ENCODE data around the gene BLOC1S6. TPM values are rescaled to one million over a fixed set of nuclear protein-coding genes. Genes with fewer than 3 reads are reported as not detected.

Gene BLOC1S6
- total and polyA plus RNA-seq, 2 of the 13 experiments (the other 11 are each of a cell fraction or from before 2014, with no cell fraction given): 11.8 to 44.3 TPM

DNA sequence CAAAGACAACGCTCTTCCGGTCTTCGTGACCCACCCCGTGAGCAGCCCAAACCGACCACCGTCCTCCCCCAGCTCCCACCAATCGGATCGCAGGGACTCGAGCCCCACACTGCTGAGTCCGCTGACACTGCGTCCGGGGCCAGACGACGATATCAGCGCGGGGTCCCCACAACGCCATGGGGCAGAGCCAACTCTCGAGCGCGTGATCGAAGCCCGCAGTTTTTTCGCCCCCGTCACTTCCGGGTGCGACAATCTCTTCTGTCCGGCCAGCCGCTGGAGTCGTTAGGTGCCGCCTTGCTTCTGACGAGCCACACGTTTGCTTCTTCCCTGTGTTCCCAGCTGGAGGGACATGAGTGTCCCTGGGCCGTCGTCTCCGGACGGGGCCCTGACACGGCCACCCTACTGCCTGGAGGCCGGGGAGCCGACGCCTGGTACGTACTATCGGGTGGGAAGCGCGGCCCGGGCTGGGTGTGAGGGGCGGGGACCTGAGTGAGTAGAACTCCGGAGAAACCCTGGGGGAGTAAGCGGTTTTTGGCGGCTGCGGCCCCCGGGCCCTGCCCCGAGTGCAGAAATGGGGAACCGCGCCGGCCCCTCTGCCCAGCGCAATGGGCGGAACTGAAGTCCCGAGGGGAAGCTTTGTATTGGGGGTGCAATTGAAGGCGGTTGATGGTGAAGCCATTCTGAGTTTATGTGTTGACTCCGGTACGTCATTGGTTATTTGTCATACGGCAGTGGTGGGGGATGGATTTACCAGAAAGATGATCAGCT, at the start of gene BLOC1S6 (continued):
- TF ChIP-seq, protein P1, sequence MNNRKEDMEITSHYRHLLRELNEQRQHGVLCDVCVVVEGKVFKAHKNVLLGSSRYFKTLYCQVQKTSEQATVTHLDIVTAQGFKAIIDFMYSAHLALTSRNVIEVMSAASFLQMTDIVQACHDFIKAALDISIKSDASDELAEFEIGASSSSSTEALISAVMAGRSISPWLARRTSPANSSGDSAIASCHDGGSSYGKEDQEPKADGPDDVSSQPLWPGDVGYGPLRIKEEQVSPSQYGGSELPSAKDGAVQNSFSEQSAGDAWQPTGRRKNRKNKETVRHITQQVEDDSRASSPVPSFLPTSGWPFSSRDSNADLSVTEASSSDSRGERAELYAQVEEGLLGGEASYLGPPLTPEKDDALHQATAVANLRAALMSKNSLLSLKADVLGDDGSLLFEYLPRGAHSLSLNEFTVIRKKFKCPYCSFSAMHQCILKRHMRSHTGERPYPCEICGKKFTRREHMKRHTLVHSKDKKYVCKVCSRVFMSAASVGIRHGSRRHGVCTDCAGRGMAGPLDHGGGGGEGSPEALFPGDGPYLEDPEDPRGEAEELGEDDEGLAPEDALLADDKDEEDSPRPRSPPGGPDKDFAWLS (CRISPR knock-in tag; IDR thresholded peaks at IDR 0.05; ENCODE audit: borderline replicate concordance): no peak
- TF ChIP-seq ZNF296 (CRISPR knock-in tag; conservative IDR thresholded peaks at IDR 0.05): no peak
- no peak for TF ChIP-seq CHD4 (IDR thresholded peaks at IDR 0.05; ENCODE audit: borderline replicate concordance, low read length)
- no peak for TF ChIP-seq ZSCAN25 (CRISPR knock-in tag; IDR thresholded peaks at IDR 0.05)
- no peak; the same call in 1 of the 2 replicates for TF ChIP-seq SIX1 (CRISPR knock-in tag; IDR thresholded peaks at IDR 0.05; ENCODE audit: borderline replicate concordance)
- TF ChIP-seq ZNF720 (CRISPR knock-in tag; IDR thresholded peaks at IDR 0.05): 0 out of 2 replicates have a peak, but pooled peaks have one; percentile 68
- peak; percentile 92 for TF ChIP-seq ZNF124 (CRISPR knock-in tag; IDR thresholded peaks at IDR 0.05)
- TF ChIP-seq MTA1 (CRISPR knock-in tag; IDR thresholded peaks at IDR 0.05; ENCODE audit: borderline replicate concordance): peak; percentile 89
- TF ChIP-seq ISX (CRISPR knock-in tag; conservative IDR thresholded peaks at IDR 0.05): no peak
- peak; percentile 85; the same call in 1 of the 2 replicates for TF ChIP-seq TGIF2 (CRISPR knock-in tag; IDR thresholded peaks at IDR 0.05)
- TF ChIP-seq ADNP (CRISPR knock-in tag; IDR thresholded peaks at IDR 0.05): no peak
- TF ChIP-seq MTF1 (CRISPR knock-in tag; IDR thresholded peaks at IDR 0.05): no peak
- TF ChIP-seq SMAD1 (CRISPR knock-in tag; IDR thresholded peaks at IDR 0.05; ENCODE audit: borderline replicate concordance, low read depth): no peak; the same call in 1 of the 2 replicates
- TF ChIP-seq JARID2 (CRISPR knock-in tag; IDR thresholded peaks at IDR 0.05; ENCODE audit: insufficient replicate concordance): no peak
- TF ChIP-seq, protein P2, sequence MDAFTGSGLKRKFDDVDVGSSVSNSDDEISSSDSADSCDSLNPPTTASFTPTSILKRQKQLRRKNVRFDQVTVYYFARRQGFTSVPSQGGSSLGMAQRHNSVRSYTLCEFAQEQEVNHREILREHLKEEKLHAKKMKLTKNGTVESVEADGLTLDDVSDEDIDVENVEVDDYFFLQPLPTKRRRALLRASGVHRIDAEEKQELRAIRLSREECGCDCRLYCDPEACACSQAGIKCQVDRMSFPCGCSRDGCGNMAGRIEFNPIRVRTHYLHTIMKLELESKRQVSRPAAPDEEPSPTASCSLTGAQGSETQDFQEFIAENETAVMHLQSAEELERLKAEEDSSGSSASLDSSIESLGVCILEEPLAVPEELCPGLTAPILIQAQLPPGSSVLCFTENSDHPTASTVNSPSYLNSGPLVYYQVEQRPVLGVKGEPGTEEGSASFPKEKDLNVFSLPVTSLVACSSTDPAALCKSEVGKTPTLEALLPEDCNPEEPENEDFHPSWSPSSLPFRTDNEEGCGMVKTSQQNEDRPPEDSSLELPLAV (CRISPR knock-in tag; conservative IDR thresholded peaks at IDR 0.05; ENCODE audit: low read depth): no peak
- TF ChIP-seq, protein P3, sequence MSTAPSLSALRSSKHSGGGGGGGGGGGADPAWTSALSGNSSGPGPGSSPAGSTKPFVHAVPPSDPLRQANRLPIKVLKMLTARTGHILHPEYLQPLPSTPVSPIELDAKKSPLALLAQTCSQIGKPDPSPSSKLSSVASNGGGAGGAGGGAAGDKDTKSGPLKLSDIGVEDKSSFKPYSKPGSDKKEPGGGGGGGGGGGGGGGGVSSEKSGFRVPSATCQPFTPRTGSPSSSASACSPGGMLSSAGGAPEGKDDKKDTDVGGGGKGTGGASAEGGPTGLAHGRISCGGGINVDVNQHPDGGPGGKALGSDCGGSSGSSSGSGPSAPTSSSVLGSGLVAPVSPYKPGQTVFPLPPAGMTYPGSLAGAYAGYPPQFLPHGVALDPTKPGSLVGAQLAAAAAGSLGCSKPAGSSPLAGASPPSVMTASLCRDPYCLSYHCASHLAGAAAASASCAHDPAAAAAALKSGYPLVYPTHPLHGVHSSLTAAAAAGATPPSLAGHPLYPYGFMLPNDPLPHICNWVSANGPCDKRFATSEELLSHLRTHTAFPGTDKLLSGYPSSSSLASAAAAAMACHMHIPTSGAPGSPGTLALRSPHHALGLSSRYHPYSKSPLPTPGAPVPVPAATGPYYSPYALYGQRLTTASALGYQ (CRISPR knock-in tag; IDR thresholded peaks at IDR 0.05): peak; percentile 50; the same call in 1 of the 2 replicates
- peak; percentile 78; the same call in 1 of the 2 replicates for TF ChIP-seq ISL2 (CRISPR knock-in tag; IDR thresholded peaks at IDR 0.05)
- peak; percentile 65 for TF ChIP-seq ZBTB38 (CRISPR knock-in tag; IDR thresholded peaks at IDR 0.05)
- no peak; the same call in 1 of the 2 replicates for TF ChIP-seq ZNF232 (CRISPR knock-in tag; IDR thresholded peaks at IDR 0.05; ENCODE audit: borderline replicate concordance)
- TF ChIP-seq, protein P4, sequence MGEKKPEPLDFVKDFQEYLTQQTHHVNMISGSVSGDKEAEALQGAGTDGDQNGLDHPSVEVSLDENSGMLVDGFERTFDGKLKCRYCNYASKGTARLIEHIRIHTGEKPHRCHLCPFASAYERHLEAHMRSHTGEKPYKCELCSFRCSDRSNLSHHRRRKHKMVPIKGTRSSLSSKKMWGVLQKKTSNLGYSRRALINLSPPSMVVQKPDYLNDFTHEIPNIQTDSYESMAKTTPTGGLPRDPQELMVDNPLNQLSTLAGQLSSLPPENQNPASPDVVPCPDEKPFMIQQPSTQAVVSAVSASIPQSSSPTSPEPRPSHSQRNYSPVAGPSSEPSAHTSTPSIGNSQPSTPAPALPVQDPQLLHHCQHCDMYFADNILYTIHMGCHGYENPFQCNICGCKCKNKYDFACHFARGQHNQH (CRISPR knock-in tag; IDR thresholded peaks at IDR 0.05): peak; percentile 90
- no peak for TF ChIP-seq NR2F6 (IDR thresholded peaks at IDR 0.05)
- no peak for TF ChIP-seq NR2F6 (CRISPR knock-in tag; IDR thresholded peaks at IDR 0.05)
- no peak for TF ChIP-seq MBD4 (IDR thresholded peaks at IDR 0.05; ENCODE audit: borderline replicate concordance, low read length)
- peak; percentile 98 for TF ChIP-seq PHF8 (CRISPR knock-in tag; IDR thresholded peaks at IDR 0.05)
- TF ChIP-seq SNRNP70 (IDR thresholded peaks at IDR 0.05; ENCODE audit: low read depth, low read length): no peak

Measured in HepG2 (cell line).